IMR-90 (cell line): ENCODE measurements around the gene BBS12. TPM values are rescaled to one million over a fixed set of nuclear protein-coding genes. Genes with fewer than 3 reads are reported as not detected.

Experiments used
- ATAC-seq: fragments of 200-7000 bp; cut with Tn5 transposase; 2 replicates; pipeline ENCODE4 v1.9.1; 2020; ENCODE audit warnings: low read depth, mild to moderate bottlenecking, moderate library complexity
- BruUV-seq: library from RNA; stranded (reverse); fragments of 400-500 nt; replicated peaks from 2 replicates; lab custom pipeline; 2021; lab: Mats Ljungman, UMichigan
- CTCF ChIA-PET: fragments of 300-600 bp; formaldehyde crosslinking; extraction: SDS; loops from one replicate; lab custom pipeline; 2021; ENCODE audit warnings: antibody characterized with exemption; lab: Yijun Ruan, JAX
- POLR2A ChIA-PET: fragments of 300-600 bp; sonication (Branson Sonifier 250); formaldehyde crosslinking; loops from one replicate; lab custom pipeline; 2022; ENCODE audit warnings: antibody characterized with exemption; ENCODE audit not compliant: unreplicated experiment; lab: Charles Lee
- DNase-seq: peaks from one replicate; pipeline ENCODE4 v3.0.0; 2013
- H2AFZ ChIP-seq: replicated peaks from 2 replicates; pipeline ENCODE3; 2013; ENCODE audit warnings: low read length, mild to moderate bottlenecking; ENCODE audit not compliant: poor library complexity
- H2AK5ac ChIP-seq: 2 replicates; pipeline ENCODE4 v1.6.1; 2013; ENCODE audit warnings: low read depth, low read length, inconsistent platforms
- H2AK9ac ChIP-seq: replicated peaks from 2 replicates; pipeline ENCODE3; 2013; ENCODE audit warnings: mild to moderate bottlenecking, low read depth, low read length, moderate library complexity; ENCODE audit not compliant: poor library complexity
- H2BK120ac ChIP-seq: 2 replicates; pipeline ENCODE4 v1.6.1; 2013; ENCODE audit warnings: low read depth, low read length, inconsistent platforms
- H2BK15ac ChIP-seq: 3 replicates; pipeline ENCODE4 v1.6.1; 2013; ENCODE audit warnings: low read depth, low read length, inconsistent platforms
- H2BK20ac ChIP-seq: 2 replicates; pipeline ENCODE4 v1.6.1; 2013; ENCODE audit warnings: low read depth, mild to moderate bottlenecking, inconsistent platforms, low read length, moderate library complexity
- H2BK5ac ChIP-seq: 2 replicates; pipeline ENCODE4 v1.6.1; 2013; ENCODE audit warnings: mild to moderate bottlenecking, low read depth, low read length, inconsistent platforms; ENCODE audit not compliant: poor library complexity, severe bottlenecking
- H3K14ac ChIP-seq: replicated peaks from 2 replicates; pipeline ENCODE4 v1.6.1; 2013; ENCODE audit warnings: low read depth, low read length, inconsistent platforms
- H3K18ac ChIP-seq: 2 replicates; pipeline ENCODE4 v1.6.1; 2013; ENCODE audit warnings: low read depth, low read length, control low read depth
- H3K23ac ChIP-seq: 2 replicates; pipeline ENCODE4 v1.6.1; 2013; ENCODE audit warnings: low read depth, low read length, inconsistent platforms
- H3K27ac ChIP-seq: 2 replicates; pipeline ENCODE4 v1.5.1; 2013; ENCODE audit warnings: mild to moderate bottlenecking, control low read depth, low read length; ENCODE audit not compliant: insufficient read depth
- H3K27me3 ChIP-seq: 2 replicates; pipeline ENCODE4 v1.6.1; 2013; ENCODE audit warnings: low read length; ENCODE audit not compliant: control insufficient read depth, insufficient read depth
- H3K36me3 ChIP-seq: 2 replicates; pipeline ENCODE4 v1.6.1; 2013; ENCODE audit warnings: low read length, mixed read lengths; ENCODE audit not compliant: control insufficient read depth, insufficient read depth
- H3K4ac ChIP-seq: 2 replicates; pipeline ENCODE4 v1.6.1; 2013; ENCODE audit warnings: low read depth, low read length, inconsistent platforms
- H3K4me1 ChIP-seq: 2 replicates; pipeline ENCODE4 v1.6.1; 2013; ENCODE audit warnings: low read length, mixed read lengths; ENCODE audit not compliant: control insufficient read depth, insufficient read depth
- H3K4me2 ChIP-seq: 2 replicates; pipeline ENCODE4 v1.6.1; 2013; ENCODE audit warnings: low read depth, mild to moderate bottlenecking, control low read depth, low read length, moderate library complexity
- H3K4me3 ChIP-seq: 2 replicates; pipeline ENCODE4 v1.5.1; 2013; ENCODE audit warnings: low read depth, mild to moderate bottlenecking, control low read depth, low read length, moderate library complexity; ENCODE audit not compliant: insufficient read depth
- H3K56ac ChIP-seq: 2 replicates; pipeline ENCODE4 v1.6.1; 2013; ENCODE audit warnings: low read length, inconsistent platforms; ENCODE audit not compliant: insufficient read depth; ENCODE audit errors: extremely low read depth
- H3K79me1 ChIP-seq, 2 experiments: 2 replicates each; pipeline ENCODE4 v1.6.1; 2013; ENCODE audit warnings: low read length in 2 of 2, inconsistent platforms in 1 of 2, low read depth in 1 of 2
- H3K9ac ChIP-seq: 2 replicates; pipeline ENCODE4 v1.6.1; 2013; ENCODE audit warnings: low read depth, low read length, control low read depth
- H3K9me1 ChIP-seq: 2 replicates; pipeline ENCODE4 v1.6.1; 2013; ENCODE audit warnings: low read length, inconsistent platforms; ENCODE audit not compliant: insufficient read depth
- H3K9me3 ChIP-seq: 2 replicates; pipeline ENCODE4 v1.6.1; 2013; ENCODE audit warnings: low read length; ENCODE audit not compliant: control insufficient read depth, insufficient read depth
- H4K20me1 ChIP-seq: 2 replicates; pipeline ENCODE4 v1.6.1; 2013; ENCODE audit warnings: low read length, inconsistent platforms; ENCODE audit not compliant: insufficient read depth
- H4K5ac ChIP-seq: 2 replicates; pipeline ENCODE4 v1.6.1; 2013; ENCODE audit warnings: mild to moderate bottlenecking, low read depth, low read length, control low read depth
- H4K8ac ChIP-seq, 2 experiments: 2 replicates each; pipeline ENCODE4 v1.6.1; 2013; ENCODE audit warnings: low read depth in 2 of 2, low read length in 2 of 2, control low read depth in 1 of 2, inconsistent platforms in 1 of 2
- H4K91ac ChIP-seq: 2 replicates; pipeline ENCODE4 v1.6.1; 2013; ENCODE audit warnings: low read depth, low read length, inconsistent platforms; ENCODE audit not compliant: insufficient read depth
- BHLHE40 ChIP-seq: fragments of 150-350 bp; IDR thresholded peaks from 2 replicates; pipeline ENCODE4 v1.6.1; 2016; ENCODE audit warnings: mild to moderate bottlenecking, low read depth, low read length
- FOS ChIP-seq: fragments of 150-350 bp; IDR thresholded peaks from 2 replicates; pipeline ENCODE4 v1.6.1; 2016; ENCODE audit warnings: low read depth, low read length
- MAFK ChIP-seq: IDR thresholded peaks from 2 replicates; pipeline ENCODE4 v1.6.1; 2012; ENCODE audit warnings: low read depth, low read length, improper control_type of control experiment
- MAZ ChIP-seq: IDR thresholded peaks from 2 replicates; pipeline ENCODE4 v1.6.1; 2012; ENCODE audit warnings: low read depth, mild to moderate bottlenecking, low read length, improper control_type of control experiment, moderate library complexity, borderline replicate concordance
- MXI1 ChIP-seq: IDR thresholded peaks from 2 replicates; pipeline ENCODE4 v1.6.1; 2012; ENCODE audit warnings: low read depth, mild to moderate bottlenecking, low read length, moderate library complexity, borderline replicate concordance
- NFE2L2 ChIP-seq: fragments of 150-350 bp; IDR thresholded peaks from 2 replicates; pipeline ENCODE4 v1.6.1; 2016; ENCODE audit warnings: low read depth, mild to moderate bottlenecking, low read length
- POLR2A ChIP-seq: IDR thresholded peaks from 2 replicates; pipeline ENCODE4 v1.6.1; 2012; ENCODE audit warnings: mild to moderate bottlenecking, low read depth, low read length
- RAD21 ChIP-seq: IDR thresholded peaks from 2 replicates; pipeline ENCODE4 v1.6.1; 2012; ENCODE audit warnings: low read length, improper control_type of control experiment
- RFX5 ChIP-seq: IDR thresholded peaks from 2 replicates; pipeline ENCODE4 v1.8.0; 2012; ENCODE audit warnings: low read depth, mild to moderate bottlenecking, low read length, moderate library complexity
- WGBS, 2 experiments: methylation state at CpG; one replicate each; pipeline versions ENCODE4 v1.1.5 to v1.1.7; 2013; ENCODE audit warnings: missing lambda C conversion rate in 2 of 2; ENCODE audit not compliant: insufficient read length in 1 of 2; ENCODE audit errors: extremely low coverage in 2 of 2; 5-methylcytosine and 5-hydroxymethylcytosine counted together
- dilution Hi-C: fragments of 300-500 bp; cut with HindIII; formaldehyde crosslinking; loops from one replicate; pipeline ENCODE4 v1.14.3; 2018; ENCODE audit warnings: low sequenced_read_pairs; ENCODE audit not compliant: unreplicated experiment
- in situ Hi-C: fragments of 300-500 bp; cut with MboI; formaldehyde crosslinking; loops from 3 replicates; pipeline ENCODE4 v1.14.3; 2019; ENCODE audit warnings: low sequenced_read_pairs, inconsistent platforms, mixed read lengths
- intact Hi-C: fragments of 100-400 bp; cut with micrococcal nuclease; formaldehyde crosslinking; loops from 2 replicates; pipeline ENCODE4 v1.10.0; 2022
- polyA plus RNA-seq, 3 experiments: library from polyadenylated mRNA; depleted of rRNA; stranded (reverse); fragments of >200 nt; gene quantifications; 2 replicates each; pipeline ENCODE4 v1.2.3, GENCODE V29; 2012; ENCODE audit warnings: low replicate concordance in 1 of 3
- total RNA-seq: library from RNA; depleted of rRNA; stranded (reverse); fragments of >200 nt; gene quantifications from 2 replicates; pipeline ENCODE4 v1.2.3, GENCODE V29; 2012

BBS12 gene
- total and polyA plus RNA-seq, 2 of the 4 experiments (the other 2 are of a cell fraction): 1.1 to 5.9 TPM

DNA sequence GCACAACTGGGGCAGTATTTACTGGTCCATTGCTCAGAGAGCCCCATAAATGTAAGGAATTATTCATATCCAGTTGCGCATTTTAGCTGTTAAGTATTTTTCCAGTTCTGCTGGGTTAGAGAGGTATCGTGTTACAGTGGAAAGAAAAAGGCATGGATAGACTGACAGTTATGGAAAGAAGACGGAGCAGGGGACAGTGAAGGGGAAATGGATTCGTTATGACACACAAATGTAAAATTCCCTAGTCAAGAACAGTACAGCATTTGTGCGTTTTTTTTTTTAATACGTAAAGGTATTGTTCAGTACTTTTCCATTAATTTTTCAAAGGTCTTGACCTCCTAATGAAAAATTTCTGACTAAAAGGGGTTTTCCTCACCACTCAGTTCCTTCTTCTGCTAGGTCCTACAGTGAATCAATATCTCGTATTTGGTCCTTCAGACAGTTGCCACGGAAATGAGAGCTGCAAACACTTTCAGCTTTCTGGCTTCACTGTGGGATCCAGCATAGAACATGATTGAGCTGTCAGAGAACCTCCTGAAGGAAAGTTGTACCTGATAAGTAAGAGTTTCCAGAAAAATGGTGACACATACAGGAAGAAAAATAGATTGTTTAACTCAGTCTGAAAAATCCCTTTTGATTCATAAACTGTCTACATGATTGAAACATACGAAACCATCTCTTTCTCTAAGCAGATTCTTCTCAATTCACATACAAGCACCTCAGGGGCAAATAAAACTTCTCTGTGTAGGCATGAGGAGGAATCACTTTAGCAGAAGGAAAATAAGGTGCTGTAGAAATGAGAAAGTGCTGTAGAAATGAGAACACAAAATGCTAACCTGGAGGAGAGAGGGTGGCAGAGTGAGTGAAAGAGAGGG lies 21.8 kb upstream of the BBS12 start:
- Histone ChIP-seq H2BK5ac (no peak overlapping the region), H3K27me3 (no peaks in the 10 kb centered on the region), H2AFZ (no peak overlapping the region), H3K4ac (no peak overlapping the region), H2BK120ac (no peak overlapping the region), H4K8ac (no peak overlapping the region), H3K14ac (no peak overlapping the region), H3K4me3 (no peak overlapping the region), H3K4me1 (no peaks in the 10 kb centered on the region), H4K20me1 (no peaks in the 10 kb centered on the region), H3K9ac (no peak overlapping the region), H2BK20ac (no peak overlapping the region), H3K9me3 (no peaks in the 10 kb centered on the region), H2AK9ac (no peak overlapping the region), H3K56ac (no peak overlapping the region), H2AK5ac (no peak overlapping the region), H3K4me2 (no peak overlapping the region), H3K9me1 (no peaks in the 10 kb centered on the region), H2BK15ac (no peak overlapping the region), H3K79me1 (no peaks in the 10 kb centered on the region), H4K91ac (no peak overlapping the region), H3K23ac (no peak overlapping the region), H3K27ac (no peak overlapping the region), H4K5ac (no peak overlapping the region), H3K36me3 (no peaks in the 10 kb centered on the region), H3K18ac (no peak overlapping the region)
- dilution Hi-C loops (no loop called here), in situ Hi-C loops (loop anchor here (25.0 kb wide), 1 partner anchor 798 kb away; no protein-coding TSS in a partner anchor), intact Hi-C loops (no loop called here)
- peak; percentile 44 for DNase-seq
- no peak for TF ChIP-seq RAD21
- TF ChIP-seq MAZ: no peak
- no peak for TF ChIP-seq FOS
- no peak for TF ChIP-seq POLR2A
- TF ChIP-seq MXI1: no peak
- TF ChIP-seq BHLHE40: no peak
- no peak for TF ChIP-seq MAFK
- TF ChIP-seq NFE2L2: no peak
- TF ChIP-seq RFX5: no peak
- no CpG with 5 or more reads among the region's 9 CpGs for WGBS, 2 experiments
- POLR2A ChIA-PET: interaction anchor here (0.7 kb wide), 1 partner anchor 39 kb away, joined by 4 read pairs; no protein-coding TSS in a partner anchor
- ATAC-seq: no peak; the same call in 1 of the 2 replicates
- no TSS peak for BruUV-seq
- CTCF ChIA-PET: no interaction called here
